ENCODE results near the gene SLC12A7.
"Not testable (repeated sequence)": the region's sequence is repeated elsewhere in the genome, so short reads cannot be mapped to it uniquely, and the experiment has no call there.

SLC12A7 gene

DNA sequence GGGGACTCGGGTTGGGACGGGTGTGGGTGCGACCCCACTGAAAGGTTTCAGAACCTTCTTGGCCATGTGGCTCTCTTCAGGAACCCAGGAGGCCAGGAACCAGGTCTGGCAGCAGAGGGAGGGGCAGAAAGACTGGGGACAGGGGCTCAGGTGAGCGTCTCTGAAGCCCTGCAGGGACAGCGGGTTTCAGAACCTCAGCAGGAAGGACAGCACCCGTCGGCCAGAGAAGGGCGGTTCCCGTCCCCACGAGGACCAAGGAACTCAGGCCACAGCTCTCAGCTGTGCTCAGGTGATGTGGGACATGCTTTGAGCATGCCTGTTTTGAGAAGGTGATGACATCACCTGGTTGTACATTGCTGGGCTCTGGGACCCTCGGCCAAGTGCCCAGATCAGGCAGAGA is 25.7 kb downstream of the SLC12A7 start:
- Histone ChIP-seq H4K91ac (ENCODE audit: low read depth, low read length) (no peak overlapping the region), H3K36me3 (ENCODE audit: control insufficient read depth in 1 of 2, insufficient read depth in 2 of 2, low read length in 2 of 2) (peaks cover 0 to 13% of the 10 kb centered on the region in 2 experiments), H2BK12ac (ENCODE audit: low read length) (no peak overlapping the region), H3K4ac (ENCODE audit: low read depth, low read length) (no peak overlapping the region), H2BK5ac (ENCODE audit: low read depth, low read length, poor library complexity) (no peak overlapping the region), H2AK5ac (ENCODE audit: low read length) (no peak overlapping the region), H3K18ac (ENCODE audit: low read length) (no peak overlapping the region), H4K8ac (ENCODE audit: low read depth, low read length) (no peak overlapping the region), H2AFZ (ENCODE audit: insufficient read depth, low read length, poor library complexity) (no peak overlapping the region), H3K4me2 (ENCODE audit: low read length) (no peak overlapping the region), H3K9me3 (ENCODE audit: insufficient read depth, low read depth, low read length) (no peaks in the 10 kb centered on the region), H3K27me3 (ENCODE audit: insufficient read depth, low read length) (no peaks in the 10 kb centered on the region), H2BK120ac (ENCODE audit: insufficient read depth, low read length, poor library complexity) (no peak overlapping the region), H3K79me2 (ENCODE audit: control insufficient read depth, insufficient read depth, low read length, poor library complexity) (no peaks in the 10 kb centered on the region), H3K4me3 (ENCODE audit: low read depth, low read length) (no peak overlapping the region), H3K14ac (ENCODE audit: low read length) (no peak overlapping the region), H3K4me1 (ENCODE audit: control insufficient read depth in 1 of 2, insufficient read depth in 2 of 2, low read length in 2 of 2) (no peaks in the 10 kb centered on the region), H4K12ac (ENCODE audit: low read depth, low read length) (no peak overlapping the region), H3K9ac (ENCODE audit: low read length) (no peak overlapping the region), H3K79me1 (ENCODE audit: low read length) (no peaks in the 10 kb centered on the region), H3K27ac (ENCODE audit: low read depth, low read length) (no peak overlapping the region), H3K23ac (ENCODE audit: low read length) (no peak overlapping the region)
- no CpG with 5 or more reads among the region's 11 CpGs for WGBS (ENCODE audit: extremely low coverage, insufficient coverage, insufficient read length)
- no peak for DNase-seq

DNA sequence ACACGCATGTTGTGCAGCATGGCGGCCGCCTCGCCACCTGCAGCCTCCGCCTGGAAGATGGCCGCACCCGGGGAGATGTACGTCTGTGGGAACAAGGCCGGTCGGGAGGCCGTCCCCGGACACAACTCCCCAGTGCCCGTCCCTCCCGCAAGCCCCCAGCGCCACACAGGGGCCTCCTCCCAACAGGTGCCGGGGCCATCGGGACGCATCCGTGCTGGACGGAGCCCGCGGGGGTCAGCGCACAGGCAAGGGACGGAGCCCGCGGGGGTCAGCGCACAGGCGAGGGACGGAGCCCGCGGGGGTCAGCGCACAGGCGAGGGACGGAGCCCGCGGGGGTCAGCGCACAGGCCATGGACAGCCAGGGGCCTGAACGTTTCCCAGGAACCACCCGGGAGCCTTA is 26.5 kb downstream of the SLC12A7 start:
- no peak overlapping the region for H4K91ac ChIP-seq (ENCODE audit: low read depth, low read length)
- no CpG with 5 or more reads among the region's 39 CpGs for whole genome bisulfite sequencing (ENCODE audit: extremely low coverage, insufficient coverage, insufficient read length)

DNA sequence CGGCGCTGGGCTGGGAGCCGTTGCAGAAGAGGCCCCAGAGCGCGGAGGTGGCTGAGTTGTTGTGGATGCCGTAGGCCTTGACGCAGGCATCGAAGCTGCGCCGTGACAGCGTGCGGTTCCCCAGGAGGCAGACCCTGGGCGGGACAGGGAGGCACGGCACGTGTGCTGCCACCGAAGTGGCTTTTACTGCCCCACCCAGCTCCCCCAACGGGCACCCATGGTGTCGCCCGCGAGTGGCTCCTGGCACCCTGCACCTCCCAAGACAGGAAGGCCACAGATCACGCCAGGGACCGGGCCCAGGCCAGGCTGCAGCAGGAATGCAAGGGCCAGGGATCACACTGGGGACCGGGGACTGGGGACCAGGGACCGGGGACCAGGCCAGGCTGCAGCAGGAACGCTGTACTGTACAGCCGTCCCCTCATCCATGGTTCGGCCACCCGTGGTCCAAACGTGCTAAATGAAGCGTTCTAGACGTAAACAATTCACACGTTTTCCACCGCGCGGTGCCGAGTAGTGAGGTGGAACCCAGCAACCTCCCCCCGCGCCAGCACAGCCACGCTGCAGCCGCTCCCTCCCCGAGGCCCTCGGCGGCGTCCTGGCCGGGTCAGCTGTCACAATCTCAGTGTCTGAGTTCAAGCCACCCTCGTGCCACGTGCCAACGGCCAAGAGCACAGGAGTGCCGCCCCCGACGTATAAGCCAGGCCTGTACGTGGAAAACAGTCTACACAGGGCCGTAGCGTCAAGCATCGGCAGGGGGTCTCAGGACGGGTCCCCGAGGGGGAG is 27.8 kb downstream of the SLC12A7 start:
- Histone ChIP-seq H3K9me3 (ENCODE audit: insufficient read depth, low read depth, low read length) (no peaks in the 10 kb centered on the region), H2BK12ac (ENCODE audit: low read length) (no peak overlapping the region), H4K91ac (ENCODE audit: low read depth, low read length) (no peak overlapping the region), H3K14ac (ENCODE audit: low read length) (no peak overlapping the region), H4K8ac (ENCODE audit: low read depth, low read length) (no peak overlapping the region), H2BK120ac (ENCODE audit: insufficient read depth, low read length, poor library complexity) (no peak overlapping the region), H3K4me1 (ENCODE audit: control insufficient read depth in 1 of 2, insufficient read depth in 2 of 2, low read length in 2 of 2) (no peaks in the 10 kb centered on the region), H3K4me3 (ENCODE audit: low read depth, low read length) (no peak overlapping the region), H2BK5ac (ENCODE audit: low read depth, low read length, poor library complexity) (no peak overlapping the region), H3K27ac (ENCODE audit: low read depth, low read length) (no peak overlapping the region), H2AK5ac (ENCODE audit: low read length) (no peak overlapping the region), H3K23ac (ENCODE audit: low read length) (no peak overlapping the region), H3K27me3 (ENCODE audit: insufficient read depth, low read length) (no peaks in the 10 kb centered on the region), H3K36me3 (ENCODE audit: control insufficient read depth in 1 of 2, insufficient read depth in 2 of 2, low read length in 2 of 2) (peaks cover 3 to 17% of the 10 kb centered on the region in 2 experiments), H3K79me2 (ENCODE audit: control insufficient read depth, insufficient read depth, low read length, poor library complexity) (no peaks in the 10 kb centered on the region), H3K9ac (ENCODE audit: low read length) (no peak overlapping the region), H4K12ac (ENCODE audit: low read depth, low read length) (no peak overlapping the region), H3K79me1 (ENCODE audit: low read length) (no peaks in the 10 kb centered on the region), H3K4ac (ENCODE audit: low read depth, low read length) (no peak overlapping the region), H3K4me2 (ENCODE audit: low read length) (no peak overlapping the region), H2AFZ (ENCODE audit: insufficient read depth, low read length, poor library complexity) (no peak overlapping the region), H3K18ac (ENCODE audit: low read length) (no peak overlapping the region)
- no CpG with 5 or more reads among the region's 57 CpGs for WGBS (ENCODE audit: extremely low coverage, insufficient coverage, insufficient read length)
- DNase-seq: no peak

More for the DNA sequence above, 26.5 kb downstream of the SLC12A7 start:
- Histone ChIP-seq H3K18ac (ENCODE audit: low read length) (no peak overlapping the region), H3K36me3 (ENCODE audit: control insufficient read depth in 1 of 2, insufficient read depth in 2 of 2, low read length in 2 of 2) (peaks cover 0 to 13% of the 10 kb centered on the region in 2 experiments), H3K9ac (ENCODE audit: low read length) (no peak overlapping the region), H2BK12ac (ENCODE audit: low read length) (no peak overlapping the region), H3K27ac (ENCODE audit: low read depth, low read length) (no peak overlapping the region), H3K23ac (ENCODE audit: low read length) (no peak overlapping the region), H2BK120ac (ENCODE audit: insufficient read depth, low read length, poor library complexity) (no peak overlapping the region), H2AK5ac (ENCODE audit: low read length) (no peak overlapping the region), H3K79me1 (ENCODE audit: low read length) (no peaks in the 10 kb centered on the region), H3K9me3 (ENCODE audit: insufficient read depth, low read depth, low read length) (no peaks in the 10 kb centered on the region), H3K27me3 (ENCODE audit: insufficient read depth, low read length) (no peaks in the 10 kb centered on the region), H3K4me1 (ENCODE audit: control insufficient read depth in 1 of 2, insufficient read depth in 2 of 2, low read length in 2 of 2) (no peaks in the 10 kb centered on the region), H4K12ac (ENCODE audit: low read depth, low read length) (no peak overlapping the region), H3K4ac (ENCODE audit: low read depth, low read length) (no peak overlapping the region), H3K79me2 (ENCODE audit: control insufficient read depth, insufficient read depth, low read length, poor library complexity) (no peaks in the 10 kb centered on the region), H2AFZ (ENCODE audit: insufficient read depth, low read length, poor library complexity) (no peak overlapping the region), H3K4me2 (ENCODE audit: low read length) (no peak overlapping the region), H3K14ac (ENCODE audit: low read length) (no peak overlapping the region), H2BK5ac (ENCODE audit: low read depth, low read length, poor library complexity) (no peak overlapping the region), H3K4me3 (ENCODE audit: low read depth, low read length) (no peak overlapping the region), H4K8ac (ENCODE audit: low read depth, low read length) (no peak overlapping the region)
- DNase-seq: no peak

DNA sequence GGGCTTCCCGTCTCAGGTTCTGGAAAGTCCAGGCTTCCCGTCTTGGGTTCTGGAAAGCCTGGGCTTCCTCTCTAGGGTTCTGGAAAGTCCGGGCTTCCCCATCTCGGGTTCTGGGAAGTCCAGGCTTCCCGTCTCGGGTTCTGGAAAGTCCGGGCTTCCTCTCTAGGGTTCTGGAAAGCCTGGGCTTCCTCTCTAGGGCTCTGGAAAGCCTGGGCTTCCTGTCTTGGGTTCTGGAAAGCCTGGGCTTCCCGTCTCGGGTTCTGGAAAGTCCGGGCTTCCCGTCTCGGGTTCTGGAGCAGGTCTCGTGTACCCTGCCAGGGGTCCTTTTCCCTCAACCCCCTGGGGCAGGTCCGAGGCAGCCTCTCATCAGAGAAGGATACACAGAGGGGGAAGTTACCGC is 28.8 kb downstream of the SLC12A7 start:
- H2BK12ac ChIP-seq (ENCODE audit: low read length); H2BK5ac ChIP-seq (ENCODE audit: low read depth, low read length, poor library complexity); H4K12ac ChIP-seq (ENCODE audit: low read depth, low read length); H3K27me3 ChIP-seq (ENCODE audit: insufficient read depth, low read length); H3K4me3 ChIP-seq (ENCODE audit: low read depth, low read length); H3K4me2 ChIP-seq (ENCODE audit: low read length); H3K9ac ChIP-seq (ENCODE audit: low read length); DNase-seq; H3K18ac ChIP-seq (ENCODE audit: low read length); H3K9me3 ChIP-seq (ENCODE audit: insufficient read depth, low read depth, low read length); H3K27ac ChIP-seq (ENCODE audit: low read depth, low read length); H3K14ac ChIP-seq (ENCODE audit: low read length); H2AFZ ChIP-seq (ENCODE audit: insufficient read depth, low read length, poor library complexity); H3K23ac ChIP-seq (ENCODE audit: low read length); H2AK5ac ChIP-seq (ENCODE audit: low read length); H2BK120ac ChIP-seq (ENCODE audit: insufficient read depth, low read length, poor library complexity); H3K79me2 ChIP-seq (ENCODE audit: control insufficient read depth, insufficient read depth, low read length, poor library complexity); H4K91ac ChIP-seq (ENCODE audit: low read depth, low read length); H3K4ac ChIP-seq (ENCODE audit: low read depth, low read length); H4K8ac ChIP-seq (ENCODE audit: low read depth, low read length); H3K79me1 ChIP-seq (ENCODE audit: low read length); H3K4me1 ChIP-seq (ENCODE audit: control insufficient read depth in 1 of 2, insufficient read depth in 2 of 2, low read length in 2 of 2): not testable (repeated sequence)
- peaks cover 10 to 15% of the 10 kb centered on the region in 2 experiments for H3K36me3 ChIP-seq (ENCODE audit: control insufficient read depth in 1 of 2, insufficient read depth in 2 of 2, low read length in 2 of 2)
- WGBS (ENCODE audit: extremely low coverage, insufficient coverage, insufficient read length): no CpG with 5 or more reads among the region's 15 CpGs

Data from trophoblast cell (in vitro differentiated cells and primary cell).